Superior temporal gyrus (tissue), 1 donor: Measurements from ENCODE around the gene TTC9.
A peak's percentile ranks its signal among the peaks of the same experiment; 100 is the strongest.

Experiments used
- DNase-seq: peaks from one replicate; pipeline ENCODE4 v3.0.0-alpha.2; 2016; ENCODE audit errors: extremely low spot score

The TTC9 gene

GRCh38 chr14:70641548-70642302, at the start of gene TTC9:
Gene TTC9 (plus strand): TSS chr14:70641916. CDS start chr14:70642130, 214 bp downstream.
- no peak for DNase-seq

DNA sequence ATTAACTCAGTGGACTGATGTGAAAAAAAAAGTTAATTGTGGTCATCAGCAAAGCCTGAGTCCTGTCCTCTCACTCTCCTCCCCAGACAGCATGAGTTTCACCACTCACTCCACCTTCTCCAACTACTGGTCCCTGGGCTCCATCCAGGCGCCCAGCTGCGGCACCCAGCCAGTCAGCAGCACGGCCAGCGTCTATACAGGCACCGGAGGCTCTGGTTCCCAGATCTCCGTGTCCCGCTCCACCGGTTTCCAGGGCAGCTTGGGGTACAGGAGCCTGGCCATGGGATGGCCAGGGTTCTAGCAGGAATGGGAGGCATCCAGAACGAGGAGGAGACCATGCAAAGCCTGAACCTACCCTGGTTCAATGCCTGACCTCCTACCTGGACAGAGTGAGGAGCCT, 47.3 kb upstream of the TTC9 start:
- no peak for DNase-seq

- no peak for DNase-seq
Measured at GRCh38 chr14:70595443-70596185, 46.1 kb upstream of the TTC9 start.

DNA sequence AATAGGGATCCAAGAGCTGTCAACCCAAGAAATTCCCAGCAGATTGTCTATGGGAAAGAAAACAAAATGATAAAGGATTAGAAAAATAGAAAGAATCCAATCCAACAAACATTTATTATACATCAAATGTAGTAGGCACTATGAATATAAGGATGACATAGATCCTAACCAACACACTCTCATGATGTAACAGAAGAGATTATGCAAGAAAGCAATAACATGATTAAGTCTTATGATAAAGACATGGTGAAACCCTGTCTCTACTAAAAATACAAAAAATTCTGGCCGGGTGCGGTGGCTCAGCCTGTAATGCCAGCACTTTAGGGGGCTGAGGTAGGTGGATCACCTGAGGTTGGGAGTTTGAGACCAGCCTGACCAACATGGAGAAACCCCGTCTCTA, 44.0 kb upstream of the TTC9 start:
- no peak for DNase-seq

GRCh38 chr14:70599345-70599744, 42.4 kb upstream of the TTC9 start:
- DNase-seq: no peak

DNA sequence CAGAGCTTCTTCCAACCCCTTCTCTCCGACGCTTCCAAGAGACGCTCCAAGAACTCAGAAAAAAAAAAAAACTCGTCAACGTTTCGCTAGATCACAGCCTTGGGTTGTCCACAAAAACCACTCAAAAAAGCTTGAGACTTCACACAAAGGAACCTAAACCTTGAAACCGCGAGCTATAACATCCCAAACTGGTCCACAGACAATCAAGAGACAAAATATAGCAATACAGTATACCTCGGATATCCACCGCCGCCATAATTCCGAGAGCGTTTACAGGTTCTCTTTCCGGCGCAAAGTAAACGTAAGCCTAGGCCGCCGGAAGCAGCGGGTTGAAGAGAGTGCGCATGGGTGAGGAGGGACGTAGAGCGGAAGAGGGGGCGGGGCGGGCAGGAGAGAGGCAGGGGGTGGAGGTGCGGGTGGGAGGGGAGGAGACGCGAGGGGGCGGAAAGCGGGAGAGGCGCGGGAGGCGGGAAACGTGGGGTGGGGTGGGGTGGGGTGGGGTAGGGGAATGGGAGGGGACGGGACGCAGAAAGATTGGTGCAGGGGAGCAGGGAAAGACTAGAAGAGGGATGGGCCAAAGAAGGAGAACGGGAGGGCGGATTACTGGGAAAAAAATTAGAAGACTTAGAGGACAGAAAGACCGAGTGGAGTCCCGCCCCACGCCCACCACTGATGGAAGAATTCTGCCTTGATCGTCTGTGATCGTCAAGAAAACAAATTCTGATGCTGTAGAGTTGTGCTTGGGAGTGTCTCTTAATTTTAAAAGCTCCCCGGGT, 41.1 kb upstream of the TTC9 start, which contains the start of gene MED6:
TSS of gene MED6 (minus strand) at position 274 of the 776 bp plus-strand sequence. CDS start at position 256, 18 bp downstream.
- DNase-seq: peak; percentile 95

- DNase-seq: no peak
Measured at GRCh38 chr14:70601162-70601561, 40.6 kb upstream of the TTC9 start.

- no peak for DNase-seq
Measured at GRCh38 chr14:70602254-70602653, 39.5 kb upstream of the TTC9 start.

DNA sequence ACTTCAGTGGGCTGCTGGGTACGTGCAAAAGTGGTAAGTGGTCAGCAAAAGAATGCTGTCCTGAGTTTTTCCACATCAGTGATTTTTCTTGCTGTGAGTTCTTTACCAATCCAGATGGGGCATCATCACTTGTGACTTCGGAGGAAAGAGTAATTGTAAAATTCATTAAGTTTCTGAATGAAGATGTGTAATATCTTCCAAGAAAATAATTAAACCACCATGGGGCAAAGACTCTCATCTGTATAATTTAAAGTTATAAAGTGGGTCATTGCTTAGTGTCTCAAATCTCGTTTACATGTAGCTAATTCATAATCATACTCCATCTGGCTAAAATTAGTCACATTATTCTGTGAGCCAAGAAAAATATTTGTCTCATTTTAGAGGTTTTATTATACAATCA, 30.5 kb upstream of the TTC9 start:
- no peak for DNase-seq

- DNase-seq: no peak
Measured at GRCh38 chr14:70616646-70617045, 25.1 kb upstream of the TTC9 start.

DNA sequence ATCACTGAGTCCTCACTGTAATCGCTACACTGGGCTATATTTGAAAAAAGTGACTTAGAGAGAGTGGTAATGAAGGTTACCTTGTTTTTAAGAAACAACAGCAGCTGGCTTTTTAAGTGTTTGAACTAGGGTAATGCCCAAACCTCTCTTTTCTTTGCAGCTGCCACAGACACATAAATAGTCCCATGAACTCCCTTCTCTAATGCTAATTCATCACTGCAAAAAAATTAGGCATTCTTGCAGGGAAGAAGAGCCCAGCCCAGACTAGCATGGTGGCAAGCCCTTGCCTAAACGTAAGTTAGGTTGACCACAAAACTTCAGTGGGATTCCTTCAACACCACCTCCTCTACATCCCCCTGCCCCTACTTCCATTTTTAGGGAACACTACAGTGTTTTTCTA, 23.4 kb upstream of the TTC9 start:
- DNase-seq: no peak

DNA sequence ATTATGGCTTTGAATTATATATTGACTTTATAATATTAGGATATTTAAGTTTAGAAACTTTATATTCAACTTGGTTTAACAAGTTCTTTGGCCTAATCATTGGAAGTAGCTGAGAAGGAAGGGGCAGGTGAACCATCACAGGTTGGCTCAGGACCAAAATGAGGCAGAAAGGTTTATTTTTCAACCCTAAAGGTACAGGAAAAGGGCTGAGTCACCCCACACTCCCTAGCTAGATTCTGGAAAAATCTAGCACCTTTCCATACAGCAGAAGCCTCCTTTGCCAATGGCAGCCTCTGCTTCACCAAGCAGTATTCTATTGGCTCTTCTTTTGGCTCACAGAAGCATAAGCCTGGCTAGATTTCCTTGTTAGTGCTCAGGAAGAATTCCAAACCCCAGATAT, 22.0 kb upstream of the TTC9 start:
- DNase-seq: no peak

DNA sequence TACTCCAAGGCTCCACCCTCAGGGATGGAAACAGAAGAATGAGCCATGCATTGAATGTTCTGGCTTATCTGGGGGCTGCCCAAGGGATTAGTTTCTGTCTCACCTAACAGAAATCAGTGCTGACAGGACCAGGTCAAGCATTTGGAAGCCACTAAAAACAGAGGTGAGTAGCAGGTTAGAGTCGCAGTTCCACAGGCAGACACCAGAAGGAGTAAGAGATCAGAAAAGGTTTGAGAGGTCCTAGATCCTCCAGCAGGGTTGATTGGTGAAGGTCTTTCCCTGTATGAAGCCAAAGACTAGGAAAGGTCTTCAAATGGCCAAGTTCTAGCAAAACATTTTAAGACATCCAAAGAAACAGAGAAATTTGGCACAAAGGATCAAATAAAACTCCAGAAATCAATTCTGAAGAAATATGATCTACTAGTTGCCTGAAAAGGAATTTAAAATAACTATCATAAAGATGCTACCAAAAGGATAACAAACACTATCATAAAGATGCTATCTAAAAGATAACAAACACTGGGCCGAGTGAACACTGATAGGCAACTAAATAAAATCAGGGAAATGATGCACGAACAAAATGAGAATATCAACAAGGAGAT, 19.5 kb upstream of the TTC9 start:
- DNase-seq: no peak

DNA sequence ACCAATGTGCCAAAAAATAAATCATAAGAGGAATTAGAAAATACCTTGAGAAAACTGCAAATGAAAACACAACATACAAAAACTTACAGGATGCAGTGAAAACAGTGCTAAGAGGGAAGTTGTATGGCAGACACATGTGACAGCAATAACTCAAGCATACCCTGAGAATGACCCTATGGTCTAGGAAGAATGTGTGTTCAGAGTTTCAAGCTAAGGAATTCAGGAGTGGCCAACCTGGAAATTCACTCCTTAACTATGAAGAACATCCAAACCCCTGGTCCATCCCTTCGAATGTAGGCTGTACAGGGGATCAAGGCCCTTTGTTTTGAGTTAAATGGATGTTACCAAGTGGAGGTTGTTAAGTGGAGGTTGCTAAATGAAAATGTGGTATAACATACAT, 16.7 kb upstream of the TTC9 start:
- no peak for DNase-seq

DNA sequence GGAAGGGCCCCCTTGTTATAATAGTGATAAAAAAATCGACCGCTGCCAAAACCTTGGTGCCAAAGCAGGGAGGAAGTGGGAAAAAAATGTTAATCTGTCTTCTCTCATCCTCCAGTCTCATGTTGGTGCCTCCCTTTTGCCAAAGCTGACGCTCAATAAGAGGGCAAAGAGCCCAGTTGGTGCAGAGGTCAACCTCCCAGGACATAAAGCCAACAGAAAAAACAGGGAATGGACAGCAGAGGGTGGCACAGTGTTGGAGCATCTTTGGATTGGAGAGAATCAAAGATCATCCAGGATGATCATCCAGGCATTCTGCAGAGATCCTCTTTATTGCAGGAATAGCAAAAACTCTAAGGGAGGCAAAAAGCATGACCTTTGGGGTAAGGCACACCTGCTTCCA, 9.8 kb upstream of the TTC9 start:
- DNase-seq: no peak

- no peak for DNase-seq
Measured at GRCh38 chr14:70635971-70636595, 5.6 kb upstream of the TTC9 start.

DNA sequence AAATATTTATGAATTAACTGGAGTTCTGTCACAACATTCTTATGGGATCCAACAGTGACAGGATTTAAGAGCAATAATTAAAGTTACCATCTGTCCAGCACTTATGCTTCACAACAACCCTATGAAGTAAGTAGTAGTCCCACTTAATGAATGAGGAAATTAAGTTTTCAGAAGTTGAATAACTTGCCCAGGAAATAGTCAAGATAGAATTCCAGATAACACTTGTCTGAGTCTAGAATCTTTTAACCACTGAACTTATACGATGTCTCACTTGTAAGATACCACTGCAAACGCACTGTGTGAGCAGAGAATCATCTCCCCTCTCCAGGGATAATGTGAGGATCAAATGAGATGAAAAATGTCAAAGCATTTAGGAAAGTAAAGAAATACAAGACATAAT, 3.3 kb upstream of the TTC9 start:
- no peak for DNase-seq

DNA sequence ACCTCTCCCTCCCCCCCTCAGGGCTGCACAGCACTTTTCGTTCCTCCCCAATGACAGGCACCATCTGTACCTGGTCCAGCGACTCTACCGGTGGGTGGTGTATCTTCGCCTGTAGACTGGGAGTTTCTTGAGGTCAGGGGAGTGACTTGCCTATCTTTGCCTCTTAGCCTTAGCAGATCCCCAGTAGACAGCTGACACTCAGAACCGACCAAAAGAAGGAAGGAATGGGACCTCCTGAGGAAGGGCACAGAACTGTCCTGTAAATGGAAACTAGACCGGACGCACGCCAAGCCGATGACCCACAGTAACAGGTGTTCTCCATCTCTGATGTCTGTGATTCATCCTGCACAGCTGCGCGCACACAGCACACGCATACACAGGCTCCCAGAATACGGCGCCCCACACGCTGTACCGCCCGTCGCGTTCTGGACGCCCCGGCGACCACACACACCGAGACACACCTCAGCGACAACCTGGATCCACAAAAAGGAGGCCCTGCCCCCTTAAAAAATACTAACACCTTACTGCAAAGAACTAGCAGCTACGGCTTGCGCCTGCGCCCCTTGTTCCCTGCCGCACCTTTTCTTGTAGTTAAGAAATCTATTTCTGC, 673 bp upstream of the TTC9 start:
- peak; percentile 20 for DNase-seq

GRCh38 chr14:70642303-70643235, 853 bp downstream of the TTC9 start:
- peak; percentile 13 for DNase-seq

DNA sequence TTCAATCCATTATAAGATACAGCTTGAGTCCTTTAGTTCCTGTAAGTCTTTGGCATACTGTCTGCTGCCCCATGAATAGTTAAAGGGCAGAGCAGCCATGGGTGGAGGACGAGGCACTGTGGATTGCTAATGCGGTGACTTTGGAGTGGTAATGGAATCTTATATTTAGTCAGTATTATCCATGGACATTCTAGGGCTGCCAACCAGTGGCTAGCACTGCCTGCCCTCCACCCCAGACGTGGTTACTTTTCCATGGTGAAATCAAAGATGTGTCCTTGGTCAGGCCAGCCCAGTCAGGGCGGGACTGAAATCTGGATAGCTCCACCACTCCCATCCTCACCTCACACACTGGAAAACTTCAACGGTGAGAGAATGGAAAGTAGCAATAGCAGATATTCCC, 2.3 kb downstream of the TTC9 start:
- no peak for DNase-seq
